NCI-H2227 (cell line): ENCODE data around the gene AMOTL1.

Experiments used
- DNase-seq: peaks from one replicate; lab custom pipeline; 2025; ENCODE audit not compliant: unreplicated experiment; lab: John Stamatoyannopoulos, UW

Gene AMOTL1

DNA sequence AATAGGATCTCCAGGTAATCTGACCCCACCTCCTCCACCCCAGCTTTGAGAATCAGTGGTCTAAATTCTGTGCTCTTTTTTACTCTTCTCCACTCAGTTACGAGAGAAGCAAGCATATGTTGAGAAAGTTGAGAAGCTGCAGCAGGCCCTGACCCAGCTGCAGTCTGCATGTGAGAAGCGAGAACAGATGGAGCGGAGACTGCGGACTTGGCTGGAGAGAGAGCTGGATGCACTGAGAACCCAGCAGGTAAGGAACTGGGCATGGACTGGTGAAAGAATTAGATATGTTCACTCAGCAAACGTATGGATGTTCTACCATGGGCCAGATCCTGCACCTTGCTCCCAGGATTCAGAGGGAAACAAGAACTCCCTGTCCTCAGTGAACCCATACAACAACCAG, 85.7 kb downstream of the AMOTL1 start:
- DNase-seq, result no peak

DNA sequence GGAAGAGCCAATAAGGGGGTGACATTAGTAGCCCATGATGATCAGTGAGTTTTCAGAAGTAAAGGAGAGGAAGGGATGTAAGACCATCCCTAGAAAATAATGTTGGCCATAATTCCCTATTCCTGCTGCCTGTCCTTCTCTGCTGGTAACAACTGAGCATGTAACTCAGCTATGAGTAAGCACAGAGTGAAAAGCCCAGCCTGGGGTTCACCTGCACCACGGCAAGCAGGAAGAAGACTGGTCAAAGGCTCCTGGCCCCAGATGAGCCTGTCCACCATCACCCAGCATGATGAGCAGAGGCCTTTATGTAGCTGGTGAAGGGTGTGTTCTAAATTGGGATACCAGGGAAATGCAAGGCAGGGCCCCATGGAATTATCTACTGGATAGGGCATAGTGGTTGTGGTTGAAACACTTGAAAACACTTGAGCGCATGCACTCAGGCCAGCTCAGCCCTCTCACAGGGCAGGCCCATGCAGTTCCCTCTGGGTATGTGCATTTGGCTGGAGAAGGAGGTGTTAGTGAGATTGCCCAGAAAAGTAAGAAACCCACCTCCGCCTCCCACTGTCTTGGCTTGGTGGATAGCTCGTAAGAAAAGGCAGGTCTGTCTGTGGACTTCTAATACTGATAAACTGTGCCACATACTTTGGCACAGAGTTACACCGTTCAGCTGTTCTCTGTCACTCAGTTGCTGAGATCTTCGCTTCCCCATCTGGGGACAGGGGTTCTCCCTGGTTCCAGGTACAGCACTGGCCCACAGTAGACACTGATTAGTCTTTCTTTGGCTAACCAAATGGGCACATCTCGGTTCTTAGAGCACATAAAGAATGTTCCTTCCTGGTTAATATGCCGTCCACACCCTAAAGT, 86.8 kb downstream of the AMOTL1 start:
- DNase-seq, result no peak

DNA sequence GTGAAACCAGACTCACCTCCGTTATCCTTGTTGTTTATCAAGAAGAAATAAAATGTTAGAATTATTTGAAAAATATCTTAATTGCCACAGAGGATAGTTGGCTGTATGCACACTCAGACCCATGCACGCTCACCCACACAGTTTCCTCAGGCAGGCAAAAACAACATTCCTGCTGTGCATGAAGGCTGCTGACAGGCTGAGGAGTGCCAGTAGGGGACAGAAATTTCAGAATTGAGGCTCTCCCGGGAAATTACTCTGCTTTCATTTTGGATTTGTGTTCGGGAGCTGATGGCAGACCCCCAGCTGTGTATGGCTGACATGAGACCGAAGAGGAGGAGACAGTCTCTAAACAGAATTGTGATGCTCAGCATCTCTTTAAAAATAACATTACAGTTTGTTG, 87.5 kb downstream of the AMOTL1 start:
- DNase-seq, result no peak

DNA sequence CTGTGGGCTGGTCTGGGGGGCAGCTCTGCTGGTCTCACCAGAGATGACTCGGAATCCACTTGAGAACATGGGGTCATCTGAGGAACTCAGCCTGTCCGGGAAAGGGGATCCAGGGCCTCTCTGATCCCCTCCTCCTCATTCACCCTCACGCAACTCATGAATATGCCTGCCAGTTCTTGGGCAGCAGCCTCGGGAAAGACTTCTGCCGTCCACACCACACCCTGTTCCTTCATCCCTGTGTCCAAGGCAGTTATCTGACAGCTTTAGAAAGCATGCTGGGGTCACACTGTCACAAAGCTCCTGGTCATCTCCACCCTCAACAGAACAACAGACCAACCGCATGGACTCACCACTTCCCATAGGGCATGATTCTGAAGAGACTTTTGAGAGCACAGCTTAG, 88.3 kb downstream of the AMOTL1 start:
- no peak for DNase-seq

DNA sequence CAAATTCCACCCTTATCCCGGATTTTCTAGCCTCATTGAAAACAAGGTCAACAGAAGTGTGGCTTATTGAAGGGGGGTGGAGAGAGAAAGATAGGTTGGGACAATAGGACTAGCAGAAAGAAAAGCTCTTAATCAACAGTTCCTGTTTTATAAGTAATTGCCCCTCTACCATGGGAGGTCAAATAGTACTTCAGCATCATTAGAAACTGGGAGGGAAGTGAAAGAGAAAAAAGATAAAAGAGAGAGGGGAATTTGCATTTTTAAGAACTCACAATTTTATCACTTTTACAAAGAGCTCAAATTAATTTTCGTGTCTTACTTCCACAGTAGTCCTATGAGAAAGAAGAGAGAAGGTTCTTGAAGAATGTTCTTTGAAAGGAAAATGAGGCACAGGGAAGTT, 89.2 kb downstream of the AMOTL1 start:
- no peak for DNase-seq

DNA sequence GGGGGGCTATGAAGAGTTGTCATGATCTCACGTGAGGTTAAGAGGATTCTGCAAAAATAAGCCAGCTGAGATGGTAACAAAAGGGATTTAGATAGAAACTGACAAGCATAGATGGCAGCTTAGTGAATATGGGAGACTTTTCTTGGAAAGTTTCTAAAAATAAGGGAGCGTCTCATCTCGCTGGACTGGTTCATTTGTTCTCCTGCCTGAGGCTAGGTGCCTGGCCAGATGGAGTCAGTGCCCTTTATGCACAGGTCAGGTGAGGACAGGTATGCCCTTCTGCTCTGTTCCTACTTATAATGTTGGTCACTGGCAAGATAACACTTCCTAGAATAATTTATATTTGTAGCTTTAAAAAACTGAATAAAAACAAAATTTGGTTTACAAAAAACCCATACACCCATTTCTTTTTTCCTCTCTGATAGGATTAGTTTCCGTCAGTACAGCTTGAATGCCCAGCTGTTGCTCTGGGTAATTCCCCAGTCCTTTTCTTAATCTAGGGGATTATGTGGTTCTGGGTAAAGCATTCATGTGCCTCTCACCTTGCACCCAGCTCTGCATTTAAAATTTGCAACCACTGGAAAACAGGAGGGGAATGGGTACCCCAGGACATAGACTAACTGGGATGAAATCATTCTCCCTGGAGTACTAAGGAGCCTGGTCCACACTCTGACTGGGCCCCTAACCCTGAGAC, 90.0 kb downstream of the AMOTL1 start:
- no peak for DNase-seq

DNA sequence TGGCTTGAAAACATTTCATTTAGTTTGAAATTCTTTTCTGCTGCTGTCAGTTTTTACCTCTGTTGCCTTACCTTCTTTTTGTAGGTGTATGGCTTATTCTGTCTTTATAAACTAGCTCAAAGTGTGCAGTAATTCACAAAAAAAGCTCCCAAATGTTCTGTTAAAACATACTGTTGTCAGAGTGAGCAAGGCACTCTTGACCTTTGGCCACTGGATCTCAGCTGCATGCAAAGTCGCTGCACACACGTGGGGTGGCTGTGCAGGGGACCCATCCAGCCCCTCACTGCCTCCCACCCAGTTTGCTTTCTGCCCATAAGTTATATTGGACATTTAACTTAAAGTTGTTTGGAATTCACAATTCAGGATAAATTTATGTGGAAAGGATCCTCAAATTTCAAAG, 92.2 kb downstream of the AMOTL1 start:
- no peak for DNase-seq

DNA sequence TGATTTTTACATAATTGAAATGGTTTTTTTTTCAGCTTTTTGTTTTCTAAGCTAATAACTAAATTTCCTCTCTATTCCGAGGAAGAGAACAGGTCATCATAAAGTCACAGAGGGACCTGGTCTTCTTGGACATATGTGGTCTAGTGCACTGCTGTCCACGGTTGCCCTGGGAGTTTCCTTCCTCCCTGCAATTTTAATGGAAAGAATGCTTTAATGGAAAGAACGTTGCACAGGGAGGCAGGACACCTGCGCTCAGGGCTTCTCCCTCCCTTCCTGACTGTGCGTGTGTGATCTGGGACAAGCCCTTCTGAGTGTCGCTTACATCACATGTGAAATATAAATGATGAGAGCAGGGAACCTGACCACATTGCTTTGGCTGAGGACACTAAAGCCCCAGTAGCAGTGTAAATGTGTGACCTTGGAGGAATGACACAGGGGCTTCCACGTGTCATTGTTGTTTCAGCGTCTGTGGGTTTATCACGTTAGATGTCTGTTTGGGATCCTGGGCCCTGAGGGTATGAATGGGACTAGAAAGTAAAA, 93.2 kb downstream of the AMOTL1 start:
- peak; percentile 12 for DNase-seq

DNA sequence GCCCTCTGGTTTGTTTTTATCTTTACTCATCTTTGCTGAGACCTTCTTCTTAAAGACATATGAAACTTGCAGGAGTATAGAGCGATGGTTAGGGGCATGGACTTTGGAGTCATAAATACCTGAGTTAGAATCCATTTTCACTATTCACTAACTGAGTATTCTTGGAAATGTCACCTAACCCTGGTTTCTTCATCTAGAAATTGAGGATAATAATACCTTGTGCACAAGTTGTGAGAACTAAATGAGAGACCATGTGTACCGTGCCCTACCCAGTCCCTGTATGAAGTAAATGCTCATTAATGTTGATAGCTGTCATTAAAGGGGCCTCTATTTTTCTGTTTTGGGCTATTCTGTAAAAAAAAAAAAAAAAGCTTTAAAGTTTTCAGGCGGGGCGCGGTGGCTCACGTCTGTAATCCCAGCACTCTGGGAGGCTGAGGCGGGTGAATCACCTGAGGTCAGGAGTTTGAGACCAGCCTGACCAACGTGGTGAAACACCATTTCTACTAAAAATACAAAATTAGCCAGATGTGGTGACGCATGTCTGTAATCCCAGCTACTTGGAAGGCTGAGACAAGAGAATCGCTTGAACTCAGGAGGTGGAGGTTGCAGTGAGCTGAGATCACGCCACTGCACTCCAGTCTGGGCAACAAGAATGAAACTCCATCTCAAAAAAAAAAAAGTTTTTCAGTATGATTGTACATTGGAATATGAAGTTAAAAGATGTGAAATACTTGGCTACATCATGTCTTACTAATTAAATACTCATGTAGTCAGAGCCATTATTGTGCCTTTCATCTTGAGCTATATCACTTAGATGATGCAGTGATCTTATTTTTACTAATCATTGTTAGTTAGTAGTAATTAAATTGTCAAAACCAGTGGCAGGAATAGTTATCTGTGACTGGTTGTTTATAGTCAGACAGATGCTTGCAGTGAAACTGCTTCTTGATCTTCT, 95.0 kb downstream of the AMOTL1 start:
- DNase-seq, result peak; percentile 34

DNA sequence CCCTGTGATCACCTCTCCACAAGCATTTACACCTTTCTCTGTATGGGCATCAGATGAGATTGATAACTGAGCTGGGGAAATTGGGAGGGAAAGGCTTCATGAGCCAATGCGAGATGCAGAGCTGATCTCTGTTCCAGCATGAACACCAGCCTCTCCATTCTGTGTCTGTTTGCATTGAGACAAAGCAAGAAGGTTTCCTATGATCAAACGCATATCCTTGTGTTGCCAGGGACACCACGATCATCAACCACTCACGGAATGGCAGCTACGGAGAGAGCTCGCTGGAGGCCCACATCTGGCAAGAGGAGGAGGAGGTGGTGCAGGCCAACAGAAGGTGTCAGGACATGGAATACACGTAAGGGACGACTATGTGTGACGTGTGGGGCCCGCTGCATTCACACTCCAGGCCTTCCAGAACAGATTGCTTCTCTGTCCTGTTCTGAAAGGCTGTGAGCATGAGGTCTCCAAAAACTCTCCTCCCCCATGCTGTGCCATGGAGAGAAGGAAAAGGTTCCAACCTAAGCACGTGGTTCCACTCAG, 96.4 kb downstream of the AMOTL1 start:
- DNase-seq, result no peak

DNA sequence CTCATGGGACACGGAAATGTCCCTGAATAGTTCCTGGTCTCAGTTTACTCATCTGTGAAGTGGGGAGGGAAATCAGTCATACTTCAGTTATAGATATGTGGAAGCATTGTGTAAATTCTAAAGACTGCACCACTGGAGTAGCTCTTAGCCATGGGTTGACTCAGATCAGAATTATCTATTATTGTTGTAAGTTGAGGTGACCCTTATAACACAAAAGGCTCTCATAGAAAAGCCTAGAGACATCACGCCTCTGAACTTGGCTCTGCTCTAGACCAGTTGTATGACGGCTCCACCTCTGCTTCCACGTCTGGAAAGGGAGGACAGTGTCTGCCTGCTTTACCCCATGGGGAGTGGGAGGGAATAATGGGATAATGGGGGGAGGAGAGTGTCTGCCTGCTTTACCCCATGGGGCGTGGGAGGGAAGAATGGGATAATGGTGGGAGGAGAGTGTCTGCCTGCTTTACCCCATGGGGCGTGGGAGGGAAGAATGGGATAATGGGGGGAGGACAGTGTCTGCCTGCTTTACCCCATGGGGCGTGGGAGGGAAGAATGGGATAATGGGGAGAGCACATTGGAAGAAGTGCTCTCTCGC, 98.2 kb downstream of the AMOTL1 start:
- DNase-seq, result peak; percentile 44

DNA sequence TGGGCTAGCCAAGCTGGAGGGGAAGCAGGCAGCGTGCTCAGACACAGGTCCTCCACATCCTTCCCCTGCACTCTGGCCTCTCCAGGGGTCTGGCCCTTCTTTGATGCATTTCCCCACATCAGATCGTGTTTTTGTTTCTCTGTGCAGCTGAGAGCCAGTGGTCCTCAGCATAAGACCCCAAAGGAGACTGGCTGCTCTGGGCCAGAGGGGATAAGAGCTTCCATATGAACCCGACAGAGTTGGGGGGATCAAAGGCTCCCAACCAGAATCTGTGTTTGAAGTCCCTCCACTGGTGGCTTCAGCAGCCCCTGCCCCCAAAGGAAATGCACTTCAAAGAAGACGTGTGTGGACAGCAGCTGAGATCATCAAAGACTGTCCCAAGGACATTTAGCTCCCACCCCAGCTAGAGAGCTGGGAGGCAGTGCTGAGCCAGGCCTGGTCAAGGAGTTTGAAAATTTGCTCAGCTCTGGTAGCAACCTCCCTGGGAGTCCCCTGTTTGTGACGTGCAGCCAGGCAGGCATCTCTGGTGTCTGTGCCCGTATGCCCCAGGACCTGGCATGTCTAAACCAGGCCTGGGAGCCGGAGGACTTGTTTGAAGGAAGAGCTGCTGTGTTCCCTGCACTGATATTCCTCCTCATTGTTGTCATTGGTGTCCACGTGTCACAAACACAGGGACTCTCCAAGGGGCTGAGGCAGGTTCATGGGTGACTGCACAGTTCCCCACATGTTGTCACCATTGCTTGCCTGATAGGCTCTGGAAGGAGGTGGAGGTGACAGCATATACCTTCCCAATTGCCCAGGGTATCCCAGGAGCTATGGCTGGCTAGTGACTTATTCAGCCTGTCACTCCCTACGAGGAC, 99.0 kb downstream of the AMOTL1 start:
- DNase-seq, result no peak

DNA sequence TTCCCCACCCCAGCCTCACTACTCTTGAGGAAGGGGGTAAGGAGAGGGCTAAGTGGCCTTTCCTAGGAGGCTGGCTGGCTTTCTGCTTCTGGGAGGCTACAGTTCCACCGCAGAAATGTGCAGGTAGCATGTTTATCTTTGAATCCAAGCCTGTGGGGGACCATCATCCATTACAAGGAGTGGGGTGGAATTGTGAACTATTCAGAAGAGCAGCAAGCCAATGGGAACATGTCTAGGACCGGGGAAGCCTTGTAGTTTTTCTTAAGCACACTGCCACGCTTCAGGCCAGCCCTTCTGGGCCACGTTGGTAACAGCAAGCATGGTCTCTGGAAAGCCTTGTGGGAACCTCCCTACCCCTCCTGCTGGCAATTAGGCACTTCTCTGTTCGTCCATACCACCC, 100.3 kb downstream of the AMOTL1 start:
- DNase-seq, result no peak

DNA sequence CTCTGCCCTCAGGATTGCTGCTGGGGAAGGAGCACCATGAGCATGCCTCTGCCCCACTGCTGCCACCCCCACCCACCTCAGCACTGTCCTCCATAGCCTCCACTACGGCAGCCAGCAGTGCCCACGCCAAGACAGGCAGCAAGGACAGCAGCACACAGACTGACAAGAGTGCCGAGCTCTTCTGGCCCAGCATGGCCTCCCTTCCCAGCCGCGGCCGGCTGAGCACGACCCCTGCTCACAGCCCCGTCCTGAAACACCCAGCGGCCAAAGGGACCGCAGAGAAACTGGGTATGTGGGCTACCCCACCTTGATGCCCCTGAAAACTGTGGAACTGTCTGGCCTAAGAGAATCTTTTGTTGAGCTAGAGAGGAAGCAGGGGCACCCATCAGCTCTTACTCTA, 101.0 kb downstream of the AMOTL1 start:
- no peak for DNase-seq

DNA sequence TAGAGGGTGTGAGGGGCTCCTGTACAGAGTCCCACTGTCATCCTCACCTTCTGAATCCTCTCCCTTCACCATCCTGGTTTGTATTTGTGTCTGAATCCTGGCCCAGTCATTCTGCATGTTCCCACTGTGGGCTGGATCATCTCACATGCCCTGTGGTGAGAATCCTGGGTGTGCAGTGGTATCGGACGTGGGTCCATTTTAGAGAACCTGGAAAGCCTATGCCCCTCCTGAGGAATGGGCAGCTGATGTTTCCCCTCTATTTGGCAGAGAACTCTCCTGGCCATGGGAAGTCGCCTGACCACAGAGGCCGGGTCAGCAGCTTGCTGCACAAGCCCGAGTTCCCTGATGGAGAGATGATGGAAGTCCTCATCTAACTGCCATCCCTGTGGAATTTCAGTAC, 102.3 kb downstream of the AMOTL1 start:
- DNase-seq, result no peak

DNA sequence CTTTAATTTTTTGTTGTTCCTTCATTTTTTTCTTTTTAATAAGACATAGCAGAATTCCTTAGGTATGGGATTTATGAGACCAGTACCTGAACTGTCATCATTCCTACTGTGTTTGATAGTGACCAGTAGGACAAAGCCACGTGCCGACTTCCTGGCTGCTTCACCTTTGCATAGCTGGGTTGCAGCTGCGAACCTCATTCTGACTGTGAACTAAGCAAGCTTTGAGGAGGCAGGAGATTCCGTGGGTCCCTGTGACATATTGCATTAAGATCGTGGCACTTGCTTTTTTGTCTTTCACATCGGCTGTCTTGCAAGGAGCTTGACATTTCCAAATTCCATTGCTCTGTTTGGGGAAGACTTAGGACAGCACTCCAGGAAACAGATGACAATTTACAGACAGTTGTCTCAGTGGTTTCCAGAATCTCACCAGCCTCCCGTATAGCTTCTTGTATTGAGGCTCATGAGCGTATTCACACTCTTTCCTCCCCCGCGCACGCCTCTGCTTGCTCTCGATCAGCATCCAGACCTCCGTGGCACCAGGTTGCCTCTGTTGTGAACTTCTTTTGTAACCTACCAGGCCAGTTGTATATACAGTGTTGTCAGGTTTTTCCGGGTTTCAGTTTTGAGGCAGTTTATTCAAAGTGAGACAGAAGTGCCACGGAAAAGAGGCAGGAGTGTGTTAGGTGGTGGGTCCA, 103.5 kb downstream of the AMOTL1 start:
- DNase-seq, result no peak

DNA sequence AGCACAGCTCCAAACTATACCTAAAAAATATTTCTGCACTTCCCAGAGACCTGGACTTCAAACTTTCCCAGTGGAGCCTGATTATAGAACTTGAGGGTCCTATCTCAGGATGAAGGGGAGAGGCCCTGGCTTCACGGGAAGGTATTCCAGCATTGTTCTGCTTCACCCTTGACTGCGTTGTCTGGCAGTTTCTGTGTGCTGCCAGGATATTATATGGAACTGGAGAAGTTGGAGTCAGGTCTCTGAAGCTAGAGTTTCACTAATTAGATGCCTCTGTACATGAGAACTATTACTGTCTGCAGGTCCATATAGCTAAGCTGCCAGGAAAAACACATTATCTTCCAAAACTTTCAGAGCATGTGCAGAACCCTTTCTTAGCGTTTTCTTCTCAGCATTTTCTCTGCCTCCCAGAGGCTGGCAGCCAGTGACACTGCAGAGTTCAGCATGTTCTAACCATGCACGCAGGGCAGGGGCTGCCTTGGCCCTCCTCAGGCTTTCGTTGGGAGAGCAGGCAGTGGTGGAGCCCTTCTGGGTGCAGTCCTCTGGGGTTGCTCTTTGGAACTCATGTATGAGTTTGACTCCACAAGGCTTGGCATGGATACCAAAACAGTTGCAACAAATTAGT, 105.9 kb downstream of the AMOTL1 start:
- no peak for DNase-seq

DNA sequence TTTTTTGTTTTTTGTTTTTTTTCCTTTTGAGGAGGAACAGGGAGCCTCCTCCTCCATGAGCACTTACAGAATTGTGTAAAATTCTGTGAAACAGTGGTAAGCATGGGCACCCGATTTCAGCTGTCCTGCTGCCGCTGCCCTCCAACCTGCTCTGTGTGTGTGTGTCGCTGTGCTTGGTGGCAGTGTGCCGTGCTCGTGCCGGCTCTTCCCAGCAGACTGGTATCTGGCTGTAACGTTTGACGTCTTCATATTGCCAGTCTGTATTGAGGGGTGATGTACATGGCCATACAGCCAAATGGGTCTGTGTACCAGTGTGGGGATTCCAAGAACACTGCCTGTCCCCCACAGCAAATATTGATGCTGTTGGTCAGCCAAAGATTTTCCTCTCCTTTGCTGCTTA, 108.1 kb downstream of the AMOTL1 start:
- no peak for DNase-seq
